ENCODE measurements around the gene MRPL42.

DNA sequence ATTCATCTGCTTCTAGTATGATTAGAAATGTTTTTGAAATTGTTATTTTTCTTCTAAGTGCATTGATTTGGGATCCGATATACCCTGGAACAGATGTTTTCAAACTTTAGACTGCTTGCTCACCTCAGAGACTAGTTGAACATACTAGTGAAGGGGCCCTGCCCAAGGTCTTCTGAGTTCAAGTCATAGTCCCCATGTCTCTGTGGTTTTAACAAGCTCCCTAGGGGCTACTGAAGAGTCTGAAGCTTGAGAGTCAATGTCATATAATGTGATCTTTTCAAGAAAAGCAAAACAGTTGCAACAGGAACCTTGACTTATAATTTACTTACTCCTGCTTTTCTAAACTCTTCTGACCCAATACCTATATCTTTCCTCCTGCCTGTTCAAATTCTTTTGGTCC lies 18.0 kb upstream of the MRPL42 start:
- TF ChIP-seq, protein P1, sequence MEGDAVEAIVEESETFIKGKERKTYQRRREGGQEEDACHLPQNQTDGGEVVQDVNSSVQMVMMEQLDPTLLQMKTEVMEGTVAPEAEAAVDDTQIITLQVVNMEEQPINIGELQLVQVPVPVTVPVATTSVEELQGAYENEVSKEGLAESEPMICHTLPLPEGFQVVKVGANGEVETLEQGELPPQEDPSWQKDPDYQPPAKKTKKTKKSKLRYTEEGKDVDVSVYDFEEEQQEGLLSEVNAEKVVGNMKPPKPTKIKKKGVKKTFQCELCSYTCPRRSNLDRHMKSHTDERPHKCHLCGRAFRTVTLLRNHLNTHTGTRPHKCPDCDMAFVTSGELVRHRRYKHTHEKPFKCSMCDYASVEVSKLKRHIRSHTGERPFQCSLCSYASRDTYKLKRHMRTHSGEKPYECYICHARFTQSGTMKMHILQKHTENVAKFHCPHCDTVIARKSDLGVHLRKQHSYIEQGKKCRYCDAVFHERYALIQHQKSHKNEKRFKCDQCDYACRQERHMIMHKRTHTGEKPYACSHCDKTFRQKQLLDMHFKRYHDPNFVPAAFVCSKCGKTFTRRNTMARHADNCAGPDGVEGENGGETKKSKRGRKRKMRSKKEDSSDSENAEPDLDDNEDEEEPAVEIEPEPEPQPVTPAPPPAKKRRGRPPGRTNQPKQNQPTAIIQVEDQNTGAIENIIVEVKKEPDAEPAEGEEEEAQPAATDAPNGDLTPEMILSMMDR (conservative IDR thresholded peaks at IDR 0.05): no peak
- TF ChIP-seq EZH2 (IDR thresholded peaks at IDR 0.05; ENCODE audit: low read depth): no peak

Data from PC-9 (cell line).